HAP-1 (cell line): Measurements from ENCODE around the gene PAQR9.
A peak's percentile ranks its signal among the peaks of the same experiment; 100 is the strongest.

Source experiments
- DNase-seq, 2 experiments: peaks; one replicate each; pipeline ENCODE4 v3.0.0-alpha.2; 2016 to 2020; ENCODE audit warnings: low spot score in 2 of 2
- H3K27me3 ChIP-seq: fragments of 250-450 bp; sonication (Bioruptor Pico); 2 replicates; pipeline ENCODE4 v1.5.1; 2020; ENCODE audit warnings: low read depth, mild to moderate bottlenecking, moderate library complexity
- H3K36me3 ChIP-seq: fragments of 250-450 bp; sonication (Bioruptor Pico); replicated peaks from 2 replicates; pipeline ENCODE4 v1.5.1; 2020; ENCODE audit warnings: mild to moderate bottlenecking
- H3K4me1 ChIP-seq: fragments of 250-450 bp; sonication (Bioruptor Pico); 2 replicates; pipeline ENCODE4 v1.5.1; 2020; ENCODE audit warnings: mild to moderate bottlenecking
- H3K4me3 ChIP-seq: fragments of 250-450 bp; sonication (Bioruptor Pico); 2 replicates; pipeline ENCODE4 v1.5.1; 2020; ENCODE audit warnings: mild to moderate bottlenecking, moderate library complexity
- H3K9me3 ChIP-seq: fragments of 250-450 bp; sonication (Bioruptor Pico); 2 replicates; pipeline ENCODE4 v1.5.1; 2020; ENCODE audit warnings: mild to moderate bottlenecking, moderate library complexity
- in situ Hi-C: fragments of 300-500 bp; cut with MboI; formaldehyde crosslinking; loops from 3 replicates; pipeline ENCODE4 v1.14.3; 2020; ENCODE audit warnings: low sequenced_read_pairs, inconsistent platforms, mixed read lengths

Gene PAQR9, protein sequence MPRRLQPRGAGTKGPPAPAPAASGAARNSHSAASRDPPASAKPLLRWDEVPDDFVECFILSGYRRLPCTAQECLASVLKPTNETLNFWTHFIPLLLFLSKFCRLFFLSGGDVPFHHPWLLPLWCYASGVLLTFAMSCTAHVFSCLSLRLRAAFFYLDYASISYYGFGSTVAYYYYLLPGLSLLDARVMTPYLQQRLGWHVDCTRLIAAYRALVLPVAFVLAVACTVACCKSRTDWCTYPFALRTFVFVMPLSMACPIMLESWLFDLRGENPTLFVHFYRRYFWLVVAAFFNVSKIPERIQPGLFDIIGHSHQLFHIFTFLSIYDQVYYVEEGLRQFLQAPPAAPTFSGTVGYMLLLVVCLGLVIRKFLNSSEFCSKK

DNA sequence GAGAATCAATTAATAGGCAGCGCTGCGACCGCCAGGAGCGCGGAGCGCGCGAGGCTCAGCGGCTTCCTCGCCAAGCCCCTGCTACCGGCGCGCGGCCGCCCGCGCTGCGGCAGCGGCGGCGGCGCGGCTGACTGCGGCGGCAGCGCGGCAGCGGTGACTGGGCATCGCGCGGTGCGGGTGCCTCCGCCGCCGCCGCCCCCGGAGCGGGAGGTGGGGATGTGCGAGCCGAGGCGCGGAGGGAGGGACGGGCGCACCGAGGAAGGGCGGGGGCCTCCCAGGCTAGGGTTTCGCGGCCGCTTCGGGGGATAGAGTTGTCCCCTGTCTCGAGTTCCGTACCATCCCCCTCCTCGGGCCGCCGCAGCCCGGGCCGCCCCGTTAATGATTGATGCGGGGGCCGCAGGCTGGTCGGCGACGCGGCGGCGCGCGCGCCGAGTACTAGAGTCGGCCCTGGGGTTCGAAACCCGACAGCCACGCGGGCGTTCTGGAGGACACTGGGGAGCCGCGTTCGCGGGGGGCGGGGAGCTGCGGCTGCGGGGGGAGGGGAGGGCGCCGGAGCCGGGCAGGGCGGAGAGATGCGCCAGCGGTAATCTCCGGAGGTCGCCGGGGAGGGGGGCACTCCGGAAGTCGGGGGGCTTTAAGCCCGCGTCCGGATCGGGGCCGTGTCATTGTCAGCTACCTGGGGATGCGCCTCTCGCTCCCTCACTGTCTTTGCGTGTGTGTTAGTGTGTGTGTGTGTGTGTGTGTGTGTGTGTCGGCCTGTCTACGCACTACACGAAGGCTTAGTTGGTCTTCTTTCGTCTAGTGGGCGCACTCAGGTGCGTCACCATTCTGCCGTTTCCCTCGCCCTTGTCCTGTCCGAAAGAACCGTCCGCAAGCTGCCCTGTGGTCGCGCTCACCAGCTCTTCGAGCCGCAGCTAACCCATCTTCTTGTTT, at the start of gene PAQR9:
Gene PAQR9 (minus strand): TSS at position 159 of the 933 bp plus-strand sequence. CDS start 338 bp downstream, outside the sequence.
- peaks cover 3% of the 10 kb centered on the region; the same call in 1 of the 2 replicates for H3K4me1 ChIP-seq
- H3K4me3 ChIP-seq: peak within 1 kb of the TSS; percentile 55
- no peaks in the 10 kb centered on the region for H3K36me3 ChIP-seq
- peak in 1 of 2 experiments; percentile 67 for DNase-seq
- H3K9me3 ChIP-seq: no peaks in the 10 kb centered on the region
- in situ Hi-C loops: no loop called here
- H3K27me3 ChIP-seq: peaks cover 3% of the 10 kb centered on the region; the same call in 1 of the 2 replicates

DNA sequence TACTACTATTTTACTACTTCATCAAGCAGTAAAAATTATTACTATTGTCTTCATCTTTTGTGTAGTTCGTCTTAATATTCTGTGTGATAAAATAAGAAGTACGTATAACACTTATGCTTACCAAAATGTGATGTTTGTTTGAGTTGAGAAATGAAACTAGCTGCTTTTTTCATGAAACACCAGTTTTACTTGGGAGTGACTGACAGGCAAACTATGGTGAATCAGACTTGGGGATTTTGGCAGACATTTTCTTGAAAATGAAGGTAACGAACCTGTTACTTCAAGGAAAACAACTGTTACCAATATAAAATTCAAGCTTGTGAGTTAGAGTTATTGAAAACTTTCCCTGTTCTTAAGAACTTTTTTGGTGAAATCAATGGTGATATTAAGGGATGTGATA, 48.2 kb upstream of the PAQR9 start:
- no peak for DNase-seq
- no peaks in the 10 kb centered on the region for H3K9me3 ChIP-seq
- H3K36me3 ChIP-seq: peaks cover 28% of the 10 kb centered on the region
- no peak overlapping the region for H3K4me3 ChIP-seq
- H3K4me1 ChIP-seq: no peaks in the 10 kb centered on the region
- in situ Hi-C loops: no loop called here
- H3K27me3 ChIP-seq: no peaks in the 10 kb centered on the region

DNA sequence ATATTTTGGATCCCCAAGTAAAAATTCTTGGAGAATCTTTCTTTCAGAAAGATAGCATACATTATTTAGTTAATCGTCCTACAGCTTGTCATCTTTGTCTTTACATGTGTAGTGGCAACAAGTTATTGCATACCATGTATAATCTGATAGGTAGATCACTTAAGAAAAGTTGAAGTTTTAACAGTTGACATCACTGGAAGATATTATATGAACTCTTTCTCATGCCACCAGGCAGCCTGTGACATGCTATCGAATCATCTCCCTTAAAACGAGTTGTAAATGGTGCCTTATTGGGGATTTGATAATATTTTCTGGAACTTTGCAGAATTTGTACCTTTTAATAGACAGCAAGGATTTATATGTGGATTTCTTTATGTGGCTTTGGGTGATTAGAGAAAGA, 46.5 kb upstream of the PAQR9 start:
- Histone ChIP-seq H3K27me3 (no peaks in the 10 kb centered on the region), H3K36me3 (peaks cover 15% of the 10 kb centered on the region), H3K4me3 (no peak overlapping the region), H3K4me1 (no peaks in the 10 kb centered on the region), H3K9me3 (no peaks in the 10 kb centered on the region)
- in situ Hi-C loops: no loop called here
- no peak for DNase-seq

DNA sequence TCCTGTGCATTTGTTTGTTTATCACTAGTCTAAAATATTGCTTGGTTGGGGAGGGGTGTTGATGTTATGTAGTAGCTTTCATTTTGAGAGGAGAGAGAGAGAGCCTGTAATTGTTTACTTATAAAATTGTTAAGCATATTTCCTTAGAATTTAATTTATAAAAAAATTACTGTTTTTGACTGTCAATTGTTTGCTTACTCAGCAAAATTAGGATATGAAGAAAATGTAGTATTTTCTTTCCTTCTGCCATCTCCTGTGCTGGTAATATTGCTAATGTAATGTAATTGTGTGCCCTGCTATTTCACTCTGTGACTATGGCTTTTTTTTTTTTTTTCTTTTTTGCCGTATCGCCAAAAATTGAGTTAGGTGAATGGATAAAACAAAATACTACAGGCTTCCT, 41.3 kb upstream of the PAQR9 start:
- no peaks in the 10 kb centered on the region for H3K27me3 ChIP-seq
- H3K36me3 ChIP-seq: peaks cover 6% of the 10 kb centered on the region
- H3K4me1 ChIP-seq: peaks cover 4% of the 10 kb centered on the region
- H3K9me3 ChIP-seq: no peaks in the 10 kb centered on the region
- no peak for DNase-seq
- in situ Hi-C loops: no loop called here
- 0 out of 2 replicates have a peak overlapping the region, but pooled peaks have one; percentile 4 for H3K4me3 ChIP-seq

DNA sequence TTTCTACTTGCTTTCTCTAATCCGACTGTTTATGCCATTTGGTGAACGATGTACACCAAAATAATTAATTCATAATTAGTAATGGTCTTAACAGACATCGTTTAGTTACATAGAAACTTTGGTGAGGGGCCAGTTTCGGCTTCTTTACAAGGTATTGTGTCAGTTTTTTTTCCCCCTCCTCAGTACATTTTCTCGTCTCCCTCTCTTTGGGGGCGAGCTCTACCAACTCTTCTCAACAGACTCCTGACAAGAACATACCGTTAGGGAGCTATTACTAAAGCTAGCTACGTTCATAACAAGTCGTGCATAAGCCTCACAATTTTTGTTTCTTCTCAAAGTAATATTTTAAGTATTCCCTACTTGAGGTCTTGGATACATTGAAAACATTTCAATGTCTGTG, 39.3 kb upstream of the PAQR9 start:
- Histone ChIP-seq H3K27me3 (no peaks in the 10 kb centered on the region), H3K4me3 (peak overlapping the region; percentile 93), H3K36me3 (peaks cover 5% of the 10 kb centered on the region; the same call in 1 of the 2 replicates), H3K4me1 (peaks cover 8% of the 10 kb centered on the region), H3K9me3 (no peaks in the 10 kb centered on the region)
- no peak for DNase-seq
- in situ Hi-C loops: no loop called here

DNA sequence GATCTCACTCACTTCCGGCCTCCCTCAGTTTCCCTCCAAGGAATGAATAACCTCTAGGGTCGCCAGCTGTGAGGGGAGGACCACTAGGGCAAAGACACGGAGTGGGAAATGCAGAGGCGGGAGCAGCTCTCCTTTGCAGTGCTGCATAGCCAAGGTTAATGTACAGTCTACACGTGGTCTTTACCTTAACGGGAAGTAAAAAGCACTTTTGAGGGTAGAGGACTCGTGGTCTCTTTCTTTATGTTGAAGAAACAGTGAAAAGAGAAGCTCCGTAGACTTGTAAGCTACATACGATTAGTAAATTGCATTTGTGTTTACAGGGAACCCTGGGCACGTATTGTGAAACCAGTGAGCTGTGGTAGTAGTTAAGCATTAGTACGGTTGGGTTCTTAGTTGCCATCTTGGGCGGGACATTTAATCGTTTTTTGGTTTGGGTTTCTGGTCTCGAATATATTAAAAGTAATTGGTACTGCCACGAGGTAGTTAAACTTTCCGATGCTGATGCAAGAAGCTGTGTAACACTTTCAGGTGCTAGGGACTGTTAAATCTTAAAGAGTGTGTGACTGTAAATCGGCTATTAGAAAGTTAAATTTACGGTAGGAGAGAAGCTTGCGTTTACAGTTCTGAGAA, 38.7 kb upstream of the PAQR9 start:
- peak; percentile 27 to 40 for DNase-seq
- in situ Hi-C loops: no loop called here
- Histone ChIP-seq H3K27me3 (no peaks in the 10 kb centered on the region), H3K4me1 (peaks cover 8% of the 10 kb centered on the region), H3K4me3 (peak overlapping the region; percentile 93), H3K36me3 (peaks cover 5% of the 10 kb centered on the region; the same call in 1 of the 2 replicates), H3K9me3 (no peaks in the 10 kb centered on the region)

DNA sequence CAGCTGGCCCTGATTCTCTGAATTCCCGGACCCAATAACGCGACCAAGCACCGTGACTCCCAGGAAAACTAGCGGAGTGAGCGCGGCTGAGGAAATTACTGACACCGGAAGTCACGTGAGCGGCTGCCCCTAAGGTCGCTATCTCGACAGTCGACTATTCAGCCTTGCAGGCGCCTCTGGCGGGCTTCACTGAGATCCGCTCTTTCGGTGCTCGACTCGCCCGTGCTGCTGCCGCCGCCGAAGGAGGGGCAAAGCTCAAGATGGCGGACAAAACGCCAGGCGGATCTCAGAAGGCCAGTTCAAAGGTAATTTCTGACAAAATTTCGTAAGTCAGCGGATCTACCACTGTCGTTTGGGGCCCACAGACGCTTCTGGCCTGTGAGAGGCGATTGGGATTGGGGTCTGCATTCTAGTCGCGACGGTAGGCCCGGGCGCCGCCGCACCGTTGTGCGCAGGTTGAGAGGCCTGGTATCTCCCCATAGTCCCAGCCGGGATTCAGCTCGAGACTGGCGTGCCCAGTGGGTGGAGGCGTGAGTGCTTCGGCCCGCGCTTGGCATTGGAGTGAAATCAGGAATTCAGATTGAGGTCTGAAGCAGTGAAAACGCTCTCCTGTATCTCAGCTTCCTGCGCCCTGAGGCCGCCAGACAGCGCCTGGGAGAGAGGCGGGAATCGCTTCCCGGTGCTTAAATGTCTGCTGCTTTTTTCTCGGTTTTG, 38.1 kb upstream of the PAQR9 start, which contains the start of gene U2SURP:
Gene U2SURP (plus strand): TSS at position 202 of the 714 bp plus-strand sequence. CDS start 59 bp downstream, at position 261.
- in situ Hi-C loops: no loop called here
- Histone ChIP-seq H3K36me3 (peaks cover 5% of the 10 kb centered on the region; the same call in 1 of the 2 replicates), H3K4me3 (peak within 1 kb of the TSS; percentile 93), H3K27me3 (no peaks in the 10 kb centered on the region), H3K9me3 (no peaks in the 10 kb centered on the region), H3K4me1 (peaks cover 8% of the 10 kb centered on the region)
- DNase-seq: peak; percentile 93 to 97

DNA sequence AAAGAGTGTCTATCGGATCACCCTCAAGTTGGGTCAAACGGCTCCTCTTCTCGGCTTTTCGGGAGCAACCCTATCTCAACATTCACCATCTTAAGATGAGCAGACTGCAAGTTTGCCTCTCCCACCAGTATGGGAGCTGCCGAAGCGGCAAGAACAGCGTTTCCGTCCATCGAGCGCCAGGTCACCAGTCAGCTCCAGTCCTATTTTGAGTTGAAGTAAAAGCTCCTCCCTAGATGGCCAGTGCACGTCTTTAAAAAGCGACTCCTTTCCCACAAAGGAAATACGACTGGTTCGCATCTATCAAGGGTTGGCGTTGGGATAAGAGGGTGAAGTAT, 37.5 kb upstream of the PAQR9 start:
- in situ Hi-C loops: no loop called here

DNA sequence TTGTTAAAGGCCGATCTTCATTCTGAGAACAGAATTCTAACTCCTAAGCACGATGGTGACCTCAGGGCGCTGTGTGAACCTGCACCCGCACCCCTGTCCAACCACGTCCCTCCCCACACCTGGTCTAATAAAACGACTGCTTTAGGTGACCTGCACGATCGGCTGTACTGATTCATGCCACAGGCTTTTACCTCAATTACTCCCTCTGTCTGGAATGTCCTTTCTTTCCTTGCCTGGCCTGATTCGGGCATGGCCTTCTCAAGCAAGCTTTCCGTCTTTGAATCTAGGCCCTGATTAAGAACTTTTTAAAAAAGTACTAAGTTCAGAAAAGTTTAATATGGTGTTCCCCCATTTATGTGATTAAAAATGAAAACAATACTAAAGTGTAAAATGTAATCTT, 37.1 kb upstream of the PAQR9 start:
- Histone ChIP-seq H3K4me1 (peaks cover 8% of the 10 kb centered on the region), H3K36me3 (peaks cover 5% of the 10 kb centered on the region; the same call in 1 of the 2 replicates), H3K4me3 (peak overlapping the region; percentile 93), H3K27me3 (no peaks in the 10 kb centered on the region), H3K9me3 (no peaks in the 10 kb centered on the region)
- DNase-seq: peak in 1 of 2 experiments; percentile 26
- in situ Hi-C loops: no loop called here

More for the DNA sequence above, 37.5 kb upstream of the PAQR9 start:
- no peaks in the 10 kb centered on the region for H3K27me3 ChIP-seq
- peaks cover 8% of the 10 kb centered on the region for H3K4me1 ChIP-seq
- no peaks in the 10 kb centered on the region for H3K9me3 ChIP-seq
- peak overlapping the region; percentile 93 for H3K4me3 ChIP-seq
- H3K36me3 ChIP-seq: peaks cover 5% of the 10 kb centered on the region; the same call in 1 of the 2 replicates
- no peak for DNase-seq

DNA sequence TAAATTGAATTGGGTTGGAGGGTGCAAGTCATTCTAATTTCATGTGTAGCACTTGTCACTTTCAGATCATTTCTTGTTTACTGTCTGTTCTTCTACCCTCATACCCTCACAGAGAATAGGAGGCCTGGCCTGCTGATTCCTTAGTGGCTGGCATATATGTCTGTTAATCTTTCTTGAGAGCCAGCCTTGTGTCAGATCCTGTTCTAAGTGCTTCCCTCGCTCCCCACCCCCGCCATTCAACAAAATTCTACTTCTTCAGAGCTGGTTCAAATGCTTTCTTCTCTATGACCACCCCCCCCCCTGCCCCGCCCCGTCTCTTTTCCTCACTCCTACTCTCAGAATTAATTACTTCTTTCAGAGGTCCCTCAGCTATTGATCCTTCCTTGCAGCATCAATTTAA, 36.4 kb upstream of the PAQR9 start:
- in situ Hi-C loops: no loop called here
- Histone ChIP-seq H3K9me3 (no peaks in the 10 kb centered on the region), H3K4me3 (peak overlapping the region; percentile 93), H3K36me3 (peaks cover 5% of the 10 kb centered on the region; the same call in 1 of the 2 replicates), H3K4me1 (peaks cover 8% of the 10 kb centered on the region), H3K27me3 (no peaks in the 10 kb centered on the region)
- DNase-seq: peak; percentile 30 to 55

DNA sequence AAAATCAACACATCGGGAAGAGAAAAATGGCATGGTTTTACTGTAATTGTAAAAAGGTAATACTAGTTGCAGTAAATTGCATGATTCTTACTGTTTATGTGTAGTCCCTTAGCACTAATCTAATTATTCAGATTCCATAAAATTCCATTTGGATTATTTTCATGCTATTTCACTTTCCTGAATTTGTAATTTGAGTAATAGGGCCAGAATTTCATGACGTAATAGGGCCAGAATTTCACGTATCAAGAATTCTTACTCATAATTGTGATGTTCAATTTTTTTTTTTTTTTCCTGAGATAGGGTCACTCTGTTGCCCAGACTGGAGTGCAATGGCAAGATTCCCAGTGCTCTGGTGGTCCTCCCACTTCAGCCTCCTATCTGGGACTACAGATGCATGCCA, 35.0 kb upstream of the PAQR9 start:
- H3K36me3 ChIP-seq: peaks cover 5% of the 10 kb centered on the region; the same call in 1 of the 2 replicates
- DNase-seq: no peak
- peaks cover 8% of the 10 kb centered on the region for H3K4me1 ChIP-seq
- no peak overlapping the region for H3K4me3 ChIP-seq
- H3K27me3 ChIP-seq: no peaks in the 10 kb centered on the region
- in situ Hi-C loops: no loop called here
- no peaks in the 10 kb centered on the region for H3K9me3 ChIP-seq

DNA sequence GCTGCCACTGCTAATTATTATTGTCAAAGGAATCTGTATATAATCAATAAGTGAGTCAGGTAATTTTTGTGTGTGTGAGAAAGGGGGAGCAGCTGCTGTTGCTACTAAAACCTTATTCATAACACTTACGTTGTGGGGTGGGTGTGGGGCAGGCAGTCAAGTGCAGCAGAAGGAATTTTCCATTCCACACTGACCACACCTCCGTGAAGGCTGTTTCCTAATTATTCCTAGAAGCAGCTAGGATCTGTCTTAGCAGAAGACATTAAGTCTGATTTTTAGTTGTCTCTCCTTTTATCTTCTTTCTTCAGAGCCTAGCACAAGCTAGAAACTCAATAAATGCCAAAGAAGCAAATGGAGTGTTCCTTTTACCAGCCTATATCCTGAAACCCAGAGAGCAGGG, 33.9 kb upstream of the PAQR9 start:
- no peak for DNase-seq
- Histone ChIP-seq H3K9me3 (no peaks in the 10 kb centered on the region), H3K27me3 (no peaks in the 10 kb centered on the region), H3K4me1 (peaks cover 5% of the 10 kb centered on the region), H3K4me3 (no peak overlapping the region), H3K36me3 (peaks cover 5% of the 10 kb centered on the region; the same call in 1 of the 2 replicates)
- in situ Hi-C loops: no loop called here
